Right ventricle myocardium inferior (tissue), 1 donor: ENCODE results near the gene CNTNAP2. TPM values are rescaled to one million over a fixed set of nuclear protein-coding genes. Genes with fewer than 3 reads are reported as not detected.

Source experiments
- ATAC-seq: fragments of 200-7000 bp; cut with Tn5 transposase; one replicate; pipeline ENCODE4 v1.9.1; 2020; ENCODE audit warnings: mild to moderate bottlenecking, moderate library complexity
- DNase-seq: peaks from one replicate; pipeline ENCODE4 v3.0.0; 2021; ENCODE audit errors: missing footprints
- intact Hi-C: fragments of 100-400 bp; cut with DNase I; formaldehyde crosslinking; loops from one replicate; pipeline ENCODE4 v1.11.0; 2022
- total RNA-seq: library from RNA; stranded (reverse); fragmentation: NEBNext Ultra II Directional; extraction: Animal tissue kit (Norgen Biotek cat#: 25700); gene quantifications from one replicate; pipeline ENCODE4 v1.2.1, GENCODE V29; 2021
- donor health status: DM: no; HTN: yes; CAD: no; lungs with severe emphysema.

The CNTNAP2 gene
- total RNA-seq, 1 donor from 2014 or later: 0.65 TPM

DNA sequence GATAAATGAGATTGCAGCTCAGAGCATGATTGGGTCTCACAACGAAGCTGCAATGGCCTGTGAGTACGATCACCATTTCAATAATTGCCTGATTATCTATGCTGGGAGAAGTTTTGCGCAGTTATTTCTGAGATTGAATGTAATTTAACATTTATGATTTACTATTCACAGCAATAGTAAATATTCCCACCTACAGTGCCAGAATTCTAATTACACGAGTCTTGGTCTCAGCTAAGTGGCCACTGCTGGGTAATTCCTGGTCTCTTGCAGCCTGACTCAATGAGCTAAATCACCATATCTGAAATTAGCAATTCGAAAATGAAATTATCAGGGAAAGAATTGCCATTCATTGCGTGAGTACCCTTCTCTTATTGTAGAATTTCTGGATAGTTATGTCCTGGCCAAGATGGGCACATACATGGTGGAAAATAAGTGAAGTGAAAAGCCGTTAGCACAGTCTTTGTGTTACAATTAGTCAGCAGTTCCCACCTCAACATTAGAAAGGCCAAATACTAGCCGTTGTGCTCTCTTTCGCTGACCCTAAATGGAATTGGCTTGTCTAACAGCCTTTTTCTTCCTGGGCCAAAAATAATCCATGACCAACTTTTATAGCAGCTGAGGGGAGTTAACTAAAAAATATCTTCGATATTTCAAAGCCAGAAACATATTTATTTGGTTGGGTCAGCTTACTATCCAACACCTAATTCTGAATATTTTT lies 1793.0 kb downstream of the CNTNAP2 start:
- intact Hi-C loops: no loop called here
- no peak for ATAC-seq
- DNase-seq: no peak

- intact Hi-C loops: no loop called here
- DNase-seq (no peak), ATAC-seq (no peak)
Observed at GRCh38 chr7:147911201-147911601, 1794.6 kb downstream of the CNTNAP2 start.

GRCh38 chr7:147912291-147912690 lies 1795.7 kb downstream of the CNTNAP2 start:
- no peak for ATAC-seq
- no peak for DNase-seq
- intact Hi-C loops: no loop called here

DNA sequence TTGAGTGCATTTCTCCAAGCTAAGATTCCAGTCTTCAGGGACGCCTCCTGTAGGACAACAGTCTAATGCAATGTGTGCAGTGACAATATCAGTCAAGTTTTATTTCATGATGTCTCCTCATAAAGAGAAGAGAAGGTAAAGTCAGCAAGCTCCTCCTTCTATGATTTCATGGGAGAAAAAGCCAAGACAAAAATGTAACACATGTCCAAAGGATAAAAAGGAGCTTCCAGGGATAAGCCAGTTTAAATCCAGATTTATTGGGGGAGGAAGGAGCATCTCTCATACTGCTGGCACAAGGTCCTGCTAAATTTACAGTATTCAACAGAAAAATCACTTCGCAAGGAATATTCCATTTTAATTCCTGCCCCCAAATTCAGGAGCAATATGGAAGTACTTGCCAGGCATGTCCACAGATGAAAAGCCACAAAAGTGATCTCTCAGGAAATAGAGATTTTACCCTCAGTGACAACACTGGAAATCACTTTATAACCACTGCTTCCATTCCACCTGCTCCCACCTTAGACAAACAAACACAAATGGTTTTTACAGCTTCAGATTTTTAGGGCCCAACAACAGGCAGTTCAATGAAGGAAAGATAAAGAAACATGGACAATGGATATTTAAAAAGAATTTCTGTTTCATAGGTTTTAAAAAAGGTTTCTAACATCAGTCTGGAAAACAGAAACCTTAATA lies 1796.5 kb downstream of the CNTNAP2 start:
- intact Hi-C loops: no loop called here
- ATAC-seq (no peak), DNase-seq (no peak)

GRCh38 chr7:147915781-147916180 lies 1799.2 kb downstream of the CNTNAP2 start:
- intact Hi-C loops: no loop called here
- DNase-seq (no peak), ATAC-seq (no peak)

DNA sequence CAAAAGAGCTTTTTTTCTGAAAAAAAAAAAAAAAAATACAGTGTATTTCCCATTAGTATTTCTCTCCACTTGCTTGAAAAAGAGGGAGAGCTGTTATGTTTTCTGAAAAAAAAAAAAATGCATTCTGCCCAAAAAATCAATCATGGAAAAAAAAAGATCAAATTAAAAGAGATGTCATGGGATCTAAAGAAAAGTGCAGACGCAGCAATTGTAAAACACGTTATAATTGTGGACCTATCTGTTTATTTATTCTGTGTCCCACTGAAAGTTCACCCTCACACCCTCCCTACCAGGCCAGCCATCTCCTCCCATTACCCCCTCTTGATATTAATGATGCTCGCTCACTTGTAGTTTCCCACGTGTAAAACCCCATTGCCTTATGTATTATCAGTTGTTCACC lies 1800.0 kb downstream of the CNTNAP2 start:
- intact Hi-C loops: no loop called here
- no peak for DNase-seq
- no peak for ATAC-seq

- DNase-seq (no peak), ATAC-seq (no peak)
- intact Hi-C loops: no loop called here
Observed at GRCh38 chr7:147923841-147924240, 1807.2 kb downstream of the CNTNAP2 start.

- intact Hi-C loops: no loop called here
- ATAC-seq: no peak
- no peak for DNase-seq
Observed at GRCh38 chr7:147937428-147937827, 1820.8 kb downstream of the CNTNAP2 start.

DNA sequence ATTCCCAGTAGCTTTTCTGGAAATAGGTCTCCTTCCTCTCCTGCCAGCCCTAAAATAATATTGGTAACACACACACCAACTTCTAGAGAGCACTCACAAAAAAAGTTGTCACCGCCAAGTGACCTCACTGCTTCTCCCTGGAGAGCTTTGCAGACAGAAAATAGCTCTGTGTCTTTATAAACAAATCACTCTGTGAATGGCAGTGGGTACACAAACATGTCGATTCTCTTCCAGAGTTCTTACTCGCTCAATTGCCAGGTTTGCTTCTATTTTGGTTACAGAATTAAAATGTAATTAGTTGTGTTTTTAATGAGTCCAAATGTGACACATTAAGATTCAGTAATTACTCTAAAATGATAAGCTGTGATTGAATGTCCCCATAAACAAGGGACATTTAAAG lies 1824.8 kb downstream of the CNTNAP2 start:
- ATAC-seq (no peak), DNase-seq (no peak)
- intact Hi-C loops: no loop called here

DNA sequence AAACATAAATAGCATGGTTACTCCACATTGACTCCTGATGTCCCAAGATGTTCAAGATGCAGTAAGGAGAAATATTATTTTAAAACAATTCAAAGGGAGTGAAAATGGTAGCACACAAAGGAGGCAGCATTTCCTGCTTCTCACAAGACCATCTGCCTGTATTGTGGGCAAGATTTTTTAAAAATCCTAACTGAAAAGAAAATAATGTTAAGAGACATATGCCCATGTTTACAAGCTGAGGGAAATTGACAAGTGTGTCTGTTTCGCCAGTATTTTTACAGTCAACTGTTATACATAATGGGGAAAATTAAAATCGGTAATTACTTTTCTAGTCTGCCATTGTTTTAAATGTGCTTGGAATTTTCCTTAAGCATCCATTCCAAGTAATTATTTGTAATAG lies 1827.7 kb downstream of the CNTNAP2 start:
- intact Hi-C loops: no loop called here
- DNase-seq (no peak), ATAC-seq (no peak)

- intact Hi-C loops: no loop called here
- DNase-seq (no peak), ATAC-seq (no peak)
Observed at GRCh38 chr7:147952918-147953317, 1836.3 kb downstream of the CNTNAP2 start.

DNA sequence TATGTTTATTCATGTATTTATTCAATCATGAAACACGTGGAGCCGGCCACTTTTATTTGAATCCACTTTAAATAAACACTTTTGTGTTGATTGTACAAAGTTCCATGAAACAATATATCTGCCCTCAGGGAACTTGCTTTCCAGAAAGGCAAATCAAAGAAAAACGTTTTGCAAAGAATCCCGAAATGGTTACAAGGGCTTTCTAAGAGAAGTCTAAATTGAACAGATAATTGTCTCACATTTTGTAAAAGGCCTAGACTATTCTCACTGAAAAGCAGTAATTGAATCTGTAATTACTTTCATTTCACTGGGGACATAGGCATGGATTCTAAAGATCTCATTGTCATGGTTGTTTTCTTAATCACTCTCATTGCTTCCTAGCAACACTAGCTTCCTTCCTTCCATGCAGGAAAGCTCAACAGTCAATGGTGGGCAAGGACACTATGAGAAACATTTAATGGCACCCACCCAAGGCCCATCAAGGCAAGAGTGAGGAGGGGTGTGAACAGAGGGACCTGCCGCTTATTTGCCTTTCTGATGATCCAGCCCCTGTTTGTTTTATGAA lies 1851.5 kb downstream of the CNTNAP2 start:
- no peak for ATAC-seq
- intact Hi-C loops: no loop called here
- no peak for DNase-seq

GRCh38 chr7:147971606-147972110 lies 1855.1 kb downstream of the CNTNAP2 start:
- ATAC-seq (no peak), DNase-seq (no peak)
- intact Hi-C loops: no loop called here

DNA sequence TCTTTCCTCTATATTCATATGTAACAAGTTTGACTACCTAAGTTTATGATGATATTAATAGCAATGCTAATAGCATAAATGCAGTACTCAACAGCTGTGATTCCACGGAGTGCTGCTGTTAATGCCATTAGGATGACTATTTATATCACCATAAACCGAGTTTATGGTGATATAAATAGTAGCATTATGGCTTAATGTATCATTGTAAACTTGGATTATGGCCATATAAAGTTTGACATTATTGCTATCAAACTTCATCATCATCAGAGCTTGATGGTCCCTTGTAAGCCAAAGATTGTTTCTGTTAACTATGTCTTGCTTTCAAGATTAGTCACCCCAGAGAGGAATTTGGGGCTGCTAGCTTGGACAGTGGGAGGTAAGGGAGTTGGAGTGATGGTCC lies 1861.6 kb downstream of the CNTNAP2 start:
- intact Hi-C loops: no loop called here
- DNase-seq: no peak
- no peak for ATAC-seq

DNA sequence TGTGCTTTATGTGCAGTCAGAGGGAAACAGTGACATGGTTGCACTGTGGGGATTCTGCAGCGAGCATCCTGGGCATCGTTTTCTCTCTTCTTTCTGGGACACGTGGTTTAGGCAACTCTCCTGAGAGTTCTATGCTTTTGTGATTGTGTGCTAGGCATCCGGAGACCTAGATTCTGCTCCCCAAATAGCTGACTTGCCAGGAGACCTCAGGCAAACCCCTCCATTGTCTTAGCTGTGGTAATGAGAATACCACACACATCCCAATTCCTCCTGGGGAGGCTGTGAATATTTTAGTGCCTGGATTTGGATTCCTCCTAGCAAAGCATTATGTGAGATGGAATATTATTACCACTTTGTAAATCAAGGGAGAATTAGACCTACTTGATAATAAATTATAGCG lies 1862.0 kb downstream of the CNTNAP2 start:
- no peak for DNase-seq
- ATAC-seq: no peak
- intact Hi-C loops: no loop called here

- DNase-seq: no peak
- ATAC-seq: no peak
- intact Hi-C loops: no loop called here
Observed at GRCh38 chr7:147980826-147981813, 1864.5 kb downstream of the CNTNAP2 start.

- ATAC-seq (no peak), DNase-seq (no peak)
- intact Hi-C loops: no loop called here
Observed at GRCh38 chr7:147982307-147982706, 1865.7 kb downstream of the CNTNAP2 start.

- ATAC-seq (no peak), DNase-seq (no peak)
- intact Hi-C loops: no loop called here
Observed at GRCh38 chr7:147984265-147984664, 1867.7 kb downstream of the CNTNAP2 start.

DNA sequence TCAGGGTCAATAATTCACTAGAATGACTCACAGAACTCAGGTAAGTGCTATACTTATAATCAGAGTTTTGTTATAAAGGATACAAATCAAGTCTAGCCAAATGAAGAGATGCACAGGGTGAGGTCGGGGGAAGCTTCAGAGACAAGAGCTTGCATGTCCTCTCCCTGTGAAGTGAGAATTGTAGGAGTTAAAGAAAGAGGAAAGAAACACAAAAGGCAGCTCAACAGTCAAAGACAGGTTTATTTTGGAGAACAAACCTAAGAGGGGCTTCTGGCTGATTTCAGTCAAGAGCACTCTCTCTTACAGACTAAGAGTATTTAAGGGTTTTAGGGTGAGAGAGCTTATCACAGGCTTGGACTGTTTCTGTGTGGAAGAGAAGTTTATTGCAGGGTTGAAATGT lies 1873.5 kb downstream of the CNTNAP2 start:
- ATAC-seq: no peak
- no peak for DNase-seq
- intact Hi-C loops: no loop called here
